Umbilical cord (tissue), 2 donors: ENCODE measurements around the gene CASTOR2. TPM values are rescaled to one million over a fixed set of nuclear protein-coding genes. Genes with fewer than 3 reads are reported as not detected.
"Not testable (repeated sequence)": the region's sequence is repeated elsewhere in the genome, so short reads cannot be mapped to it uniquely, and the experiment has no call there.

Experiments
- DNase-seq: peaks from one replicate; pipeline ENCODE4 v3.0.0-alpha.2; 2015; ENCODE audit warnings: low spot score
- total RNA-seq: library from RNA; depleted of rRNA; stranded (reverse); fragments of >200 nt; gene quantifications from one replicate; pipeline ENCODE4 v1.2.3, GENCODE V29; 2014; ENCODE audit warnings: low replicate concordance; ENCODE audit not compliant: insufficient read depth

CASTOR2 gene
- total RNA-seq, 1 donor from 2014 or later, result 5.8 TPM

DNA sequence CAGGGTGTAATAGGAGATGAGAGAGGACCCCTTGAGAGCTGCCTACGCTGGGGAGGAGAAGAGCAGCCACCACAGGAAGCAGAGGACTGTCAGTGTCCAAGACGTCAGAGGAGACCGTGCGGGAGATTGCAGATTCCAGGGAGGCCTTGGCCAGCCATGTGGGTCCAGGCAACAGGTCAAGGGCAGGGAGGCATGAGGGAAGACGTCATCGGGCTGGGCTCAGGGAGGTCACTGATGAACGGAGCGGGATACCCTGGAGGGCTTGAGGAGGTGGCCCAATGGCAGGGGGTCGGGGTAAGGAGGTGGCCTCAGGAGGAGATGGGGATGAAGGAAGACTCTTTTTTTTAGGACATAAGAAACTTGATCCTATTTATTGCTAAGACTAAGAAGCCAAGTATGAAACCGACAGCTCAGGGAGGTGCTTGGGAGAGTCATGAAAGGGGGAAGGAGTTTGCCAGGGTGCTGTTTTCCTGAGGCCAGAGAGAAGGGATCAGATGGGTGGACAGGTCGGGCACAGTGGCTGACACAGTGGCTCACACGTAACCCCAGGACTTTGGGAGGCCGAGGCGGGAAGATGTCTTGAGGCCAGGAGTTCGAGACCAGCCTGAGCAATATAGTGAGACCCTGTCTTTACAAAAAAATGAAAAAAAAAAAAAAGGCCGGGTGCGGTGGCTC lies 30.5 kb downstream of the CASTOR2 start:
- DNase-seq, result not testable (repeated sequence)

GRCh38 chr7:74996361-74996760 lies 31.9 kb downstream of the CASTOR2 start:
- DNase-seq, result not testable (repeated sequence)

- DNase-seq, result peak; percentile 15
Observed at GRCh38 chr7:74997811-74998210, 33.3 kb downstream of the CASTOR2 start.

DNA sequence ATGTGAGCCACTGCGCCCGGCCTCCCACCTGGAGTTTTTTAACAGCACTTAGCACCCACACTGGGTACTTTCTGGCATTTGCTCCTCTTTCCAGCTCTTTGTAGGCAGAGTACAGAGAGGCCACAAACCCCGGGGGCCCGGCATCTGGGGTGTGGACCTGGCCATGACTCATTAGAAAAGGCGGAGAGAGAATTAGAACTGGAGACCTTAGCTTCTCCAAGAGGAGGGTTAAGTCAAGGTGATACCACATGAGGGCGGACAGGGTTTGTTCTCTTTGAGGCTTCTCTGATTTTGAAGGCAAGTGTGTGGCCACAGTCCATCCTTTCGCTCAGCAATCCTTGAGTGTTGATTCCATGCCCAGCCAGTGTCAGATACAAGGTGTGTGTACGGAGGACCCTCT lies 36.9 kb downstream of the CASTOR2 start:
- DNase-seq, result not testable (repeated sequence)

GRCh38 chr7:75010036-75010435 lies 45.5 kb downstream of the CASTOR2 start:
- DNase-seq, result no peak

- DNase-seq, result no peak
Observed at GRCh38 chr7:75017832-75018231, 53.3 kb downstream of the CASTOR2 start.

DNA sequence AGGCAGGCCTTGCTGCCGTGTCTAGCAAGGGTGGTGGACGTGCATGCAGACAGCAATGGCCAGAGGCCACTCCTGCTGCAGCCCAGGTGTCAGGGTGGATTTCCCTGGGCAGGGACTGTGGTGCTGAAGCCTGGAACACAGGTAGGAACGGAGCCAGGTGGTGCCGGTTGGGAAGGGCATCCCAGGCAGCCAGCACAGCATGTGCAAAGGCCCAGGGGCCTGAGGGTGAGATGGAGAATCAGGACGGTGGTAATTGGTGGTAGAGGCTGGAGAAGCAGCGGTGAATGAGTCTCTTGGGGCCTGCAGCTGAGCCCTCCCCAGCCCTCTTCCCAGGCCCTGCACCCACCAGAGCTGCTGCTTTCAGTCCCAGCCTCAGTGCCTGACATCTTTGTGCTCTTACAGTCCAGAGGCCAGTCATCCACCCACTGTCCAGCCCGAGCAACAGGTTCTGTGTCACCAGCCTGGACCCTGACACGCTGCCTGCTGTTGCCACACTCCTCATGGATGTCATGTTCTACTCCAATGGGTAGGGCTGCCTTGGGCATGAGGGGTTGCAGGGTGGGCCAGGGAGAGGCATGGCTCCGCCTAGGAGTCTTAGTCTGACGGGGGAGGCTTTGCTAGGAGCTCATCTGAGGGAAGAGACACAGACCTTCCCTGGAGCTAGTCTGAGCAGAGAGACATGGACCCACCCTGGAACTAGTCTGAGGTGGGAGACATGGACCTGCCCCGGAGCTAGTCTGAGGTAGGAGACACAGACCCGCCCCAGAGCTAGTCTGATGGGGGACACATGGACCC lies 54.3 kb downstream of the CASTOR2 start:
- no peak for DNase-seq

GRCh38 chr7:75019800-75020199 lies 55.3 kb downstream of the CASTOR2 start:
- DNase-seq, result no peak

- no peak for DNase-seq
Observed at GRCh38 chr7:75024922-75025321, 60.4 kb downstream of the CASTOR2 start.

GRCh38 chr7:75028299-75028698 lies 63.8 kb downstream of the CASTOR2 start:
- no peak for DNase-seq

DNA sequence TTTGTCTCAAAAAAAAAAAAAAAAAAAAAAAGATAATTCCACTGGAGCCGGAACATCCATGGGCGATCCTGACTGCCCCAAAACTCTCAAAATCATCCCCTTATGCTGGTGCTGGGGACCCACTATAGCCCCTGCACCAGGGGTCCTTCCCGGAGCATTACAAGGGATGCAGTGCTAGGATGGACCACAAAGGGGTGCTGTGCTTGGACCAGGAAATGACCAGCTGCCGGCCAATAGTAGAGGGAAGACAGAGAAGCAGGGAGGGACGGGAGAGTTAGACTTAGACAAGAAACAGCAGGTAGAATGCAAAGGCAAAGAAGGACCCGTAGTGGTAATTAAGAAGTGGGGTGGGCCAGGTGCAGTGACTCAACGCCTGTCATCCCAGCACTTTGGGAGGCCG lies 68.6 kb downstream of the CASTOR2 start:
- no peak for DNase-seq

DNA sequence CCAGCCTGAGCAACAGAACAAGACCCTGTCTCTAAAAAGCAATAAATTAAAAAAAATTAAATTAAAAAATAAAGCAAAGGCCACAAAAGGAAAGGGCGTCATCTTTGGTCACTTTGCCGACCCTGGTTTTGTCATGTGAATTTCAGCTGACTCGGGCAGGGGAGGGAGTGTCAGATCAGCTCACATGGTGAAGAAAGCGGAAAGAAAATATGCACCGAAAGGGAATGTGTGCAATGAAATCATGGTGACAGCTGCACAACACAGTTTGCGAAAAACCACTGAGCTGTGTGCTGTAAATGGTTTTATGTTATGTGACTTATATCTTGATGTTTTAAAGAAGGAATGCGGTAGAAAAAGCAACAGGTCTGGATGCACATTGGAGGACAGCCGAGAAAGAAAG lies 69.3 kb downstream of the CASTOR2 start:
- no peak for DNase-seq

- no peak for DNase-seq
Observed at GRCh38 chr7:75038508-75038907, 74.0 kb downstream of the CASTOR2 start.

DNA sequence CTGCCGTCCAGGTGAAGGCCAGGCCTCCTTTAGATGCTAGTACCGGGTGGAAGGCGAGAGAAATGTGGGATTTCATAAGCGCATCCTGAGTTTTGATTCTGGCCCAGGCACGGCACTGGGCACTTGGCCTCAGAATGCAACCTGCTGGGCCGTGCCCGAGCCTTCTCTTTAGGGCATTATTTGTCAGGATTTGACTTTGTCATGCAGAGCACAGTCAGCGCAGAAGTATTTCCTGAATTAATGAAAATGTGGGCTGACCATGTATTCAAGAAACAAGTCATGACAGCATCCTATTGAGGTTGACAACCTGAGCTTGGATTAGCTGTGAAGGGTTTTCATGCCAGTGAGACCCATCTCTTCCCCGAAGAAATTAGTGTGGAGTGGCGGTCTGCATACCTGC lies 74.7 kb downstream of the CASTOR2 start:
- DNase-seq, result no peak

DNA sequence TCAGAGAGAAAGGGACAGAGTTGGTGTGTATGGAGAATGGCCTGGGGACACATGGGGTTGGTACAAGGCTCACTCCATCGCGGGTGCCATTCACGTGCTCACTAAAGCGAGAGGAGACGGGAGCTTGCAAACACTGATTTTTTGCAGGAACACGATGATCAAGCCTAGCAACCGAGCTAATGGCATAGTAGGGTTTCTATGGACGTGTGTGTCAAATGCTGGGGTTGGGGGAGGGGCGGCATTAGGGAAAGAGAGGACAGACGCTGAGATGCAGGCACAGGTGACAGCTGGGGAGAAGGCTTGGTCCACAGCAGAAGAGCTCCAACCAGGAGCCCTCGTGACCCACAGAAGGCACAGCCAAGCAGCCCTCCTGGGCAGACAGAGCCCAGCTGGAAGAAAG lies 75.2 kb downstream of the CASTOR2 start:
- no peak for DNase-seq

- DNase-seq, result no peak
Observed at GRCh38 chr7:75040512-75040911, 76.0 kb downstream of the CASTOR2 start.

- DNase-seq, result no peak
Observed at GRCh38 chr7:75042286-75042685, 77.8 kb downstream of the CASTOR2 start.

GRCh38 chr7:75042831-75043703 lies 78.6 kb downstream of the CASTOR2 start:
- DNase-seq, result no peak

DNA sequence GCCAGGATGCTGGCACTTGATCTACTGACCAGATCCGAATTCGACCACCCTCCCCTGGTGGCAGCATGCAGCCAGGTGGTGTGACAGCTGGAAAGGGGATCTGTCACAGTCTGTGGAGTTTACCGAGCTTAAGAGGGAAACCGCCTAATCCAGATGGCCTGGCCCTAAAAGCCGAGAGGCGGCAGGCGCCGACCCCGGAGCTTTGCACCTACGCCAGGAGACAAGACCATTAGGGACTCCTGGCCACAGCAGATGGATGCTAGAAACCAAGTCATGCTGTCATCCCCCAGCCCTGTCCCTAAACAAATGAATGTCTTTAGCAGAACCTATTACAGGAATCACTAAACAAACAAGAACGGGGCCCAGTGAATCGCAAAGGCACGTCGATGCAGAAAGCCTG lies 81.4 kb downstream of the CASTOR2 start:
- DNase-seq, result no peak

GRCh38 chr7:75048435-75049379 lies 84.2 kb downstream of the CASTOR2 start:
- no peak for DNase-seq

GRCh38 chr7:75049817-75050216 lies 85.3 kb downstream of the CASTOR2 start:
- no peak for DNase-seq
